Measurements from ENCODE around the gene SYNGR2. TPM values are rescaled to one million over a fixed set of nuclear protein-coding genes. Genes with fewer than 3 reads are reported as not detected.

Gene SYNGR2
- total RNA-seq (2022; extraction: Qiagen RNA extraction), result 117 to 208 TPM (median 186 TPM) in 5 replicates

GRCh38 chr17:78168242-78168902 is at the start of gene SYNGR2:
SYNGR2 (plus strand) TSS chr17:78168581; CDS start chr17:78168617, 36 bp downstream.

GRCh38 chr17:78128551-78129350 is 39.6 kb upstream of the SYNGR2 start, which contains the start of gene TMC6:
TMC6 (minus strand) TSS chr17:78128755; CDS start chr17:78126832, 1,923 bp downstream.

GRCh38 chr17:78130437-78131101 is 37.8 kb upstream of the SYNGR2 start, which contains the start of gene TMC8:
TMC8 (plus strand) TSS chr17:78130771; CDS start chr17:78131589, 818 bp downstream.

GRCh38 chr17:78186692-78187595 is 18.6 kb downstream of the SYNGR2 start, which contains the start of the genes AFMID and TK1:
AFMID (plus strand) TSS chr17:78187362; CDS start chr17:78187371, 9 bp downstream.
TK1 (minus strand) TSS chr17:78187052; CDS start chr17:78186994, 58 bp downstream.

GRCh38 chr17:78214016-78214705 is 45.8 kb downstream of the SYNGR2 start, which contains the start of gene BIRC5:
BIRC5 (plus strand) TSS chr17:78214253; CDS start chr17:78214317, 64 bp downstream.

Other genes with a start within 250 kb of the SYNGR2 start
- gene TNRC6C, start 209.9 kb upstream of the SYNGR2 start, total RNA-seq (2022; extraction: Qiagen RNA extraction), result 1.8 to 2.5 TPM (median 2.3 TPM) in 5 replicates
- 7.7 to 12.7 TPM (median 10.9 TPM) in 5 replicates for gene TMC6, start 39.8 kb upstream of the SYNGR2 start, total RNA-seq (2022; extraction: Qiagen RNA extraction)
- gene TMC8, start 37.8 kb upstream of the SYNGR2 start, total RNA-seq (2022; extraction: Qiagen RNA extraction), result 0.14 to 0.30 TPM (median 0.25 TPM) in 5 replicates
- not detected in 5 replicates for gene C17orf99, start 22.2 kb upstream of the SYNGR2 start, total RNA-seq (2022; extraction: Qiagen RNA extraction)
- 237 to 293 TPM (median 246 TPM) in 5 replicates for gene TK1, start 18.5 kb downstream of the SYNGR2 start, total RNA-seq (2022; extraction: Qiagen RNA extraction)
- 35.2 to 55.4 TPM (median 36.3 TPM) in 5 replicates for gene AFMID, start 18.8 kb downstream of the SYNGR2 start, total RNA-seq (2022; extraction: Qiagen RNA extraction)
- gene BIRC5, start 45.7 kb downstream of the SYNGR2 start, total RNA-seq (2022; extraction: Qiagen RNA extraction), result 93.1 to 114 TPM (median 97.6 TPM) in 5 replicates
- not detected in 5 replicates for gene TMEM235, start 63.0 kb downstream of the SYNGR2 start, total RNA-seq (2022; extraction: Qiagen RNA extraction)
- gene SOCS3, start 191.5 kb downstream of the SYNGR2 start, total RNA-seq (2022; extraction: Qiagen RNA extraction), result 27.7 to 35.1 TPM (median 32.4 TPM) in 5 replicates
- gene PGS1, start 210.1 kb downstream of the SYNGR2 start, total RNA-seq (2022; extraction: Qiagen RNA extraction), result 20.5 to 24.6 TPM (median 22.8 TPM) in 5 replicates

Measured in A549 treated with AZD2906 at 1 μM for 4 hours (cell line).